ENCODE measurements around the gene GCK.

The GCK gene

DNA sequence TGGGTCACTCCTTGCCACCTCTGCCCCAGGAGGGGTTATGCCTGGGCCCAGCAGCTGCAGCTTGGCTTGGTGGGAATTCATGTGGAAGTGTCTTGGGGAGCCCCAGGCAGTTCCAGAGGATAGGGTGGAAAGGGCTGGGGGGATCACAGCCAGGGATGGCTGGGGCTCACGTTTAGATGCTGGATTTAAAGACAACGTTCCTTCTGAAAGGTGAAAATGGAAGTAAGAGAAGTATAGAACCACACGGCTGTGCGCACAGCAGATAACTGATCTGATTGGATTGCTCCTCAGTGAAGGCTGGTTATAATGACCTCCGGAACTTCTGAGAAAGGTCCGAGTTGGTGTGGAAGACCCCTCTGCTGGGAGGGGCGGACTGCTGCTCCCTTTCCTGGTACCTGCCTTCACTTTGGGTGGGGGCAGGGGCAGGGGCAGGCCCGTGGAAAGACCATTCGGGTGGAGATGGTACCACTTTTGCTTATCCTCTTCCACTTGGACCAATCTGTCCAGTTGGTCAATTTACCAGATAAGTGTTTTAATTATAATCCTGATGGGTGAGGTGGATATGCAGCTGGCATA lies 40.2 kb downstream of the GCK start:
- TF ChIP-seq, protein P1, sequence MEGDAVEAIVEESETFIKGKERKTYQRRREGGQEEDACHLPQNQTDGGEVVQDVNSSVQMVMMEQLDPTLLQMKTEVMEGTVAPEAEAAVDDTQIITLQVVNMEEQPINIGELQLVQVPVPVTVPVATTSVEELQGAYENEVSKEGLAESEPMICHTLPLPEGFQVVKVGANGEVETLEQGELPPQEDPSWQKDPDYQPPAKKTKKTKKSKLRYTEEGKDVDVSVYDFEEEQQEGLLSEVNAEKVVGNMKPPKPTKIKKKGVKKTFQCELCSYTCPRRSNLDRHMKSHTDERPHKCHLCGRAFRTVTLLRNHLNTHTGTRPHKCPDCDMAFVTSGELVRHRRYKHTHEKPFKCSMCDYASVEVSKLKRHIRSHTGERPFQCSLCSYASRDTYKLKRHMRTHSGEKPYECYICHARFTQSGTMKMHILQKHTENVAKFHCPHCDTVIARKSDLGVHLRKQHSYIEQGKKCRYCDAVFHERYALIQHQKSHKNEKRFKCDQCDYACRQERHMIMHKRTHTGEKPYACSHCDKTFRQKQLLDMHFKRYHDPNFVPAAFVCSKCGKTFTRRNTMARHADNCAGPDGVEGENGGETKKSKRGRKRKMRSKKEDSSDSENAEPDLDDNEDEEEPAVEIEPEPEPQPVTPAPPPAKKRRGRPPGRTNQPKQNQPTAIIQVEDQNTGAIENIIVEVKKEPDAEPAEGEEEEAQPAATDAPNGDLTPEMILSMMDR (IDR thresholded peaks at IDR 0.05), result no peak
- TF ChIP-seq ZFX (IDR thresholded peaks at IDR 0.05; ENCODE audit: borderline replicate concordance), result no peak
- no peak overlapping the region for H3K27ac ChIP-seq

- TF ChIP-seq, protein P1 (IDR thresholded peaks at IDR 0.05), result no peak
- TF ChIP-seq ZFX (IDR thresholded peaks at IDR 0.05; ENCODE audit: borderline replicate concordance), result no peak
- no peak overlapping the region for H3K27ac ChIP-seq
These were observed 41.1 kb downstream of the GCK start for GRCh38 chr7:44148166-44148565.

DNA sequence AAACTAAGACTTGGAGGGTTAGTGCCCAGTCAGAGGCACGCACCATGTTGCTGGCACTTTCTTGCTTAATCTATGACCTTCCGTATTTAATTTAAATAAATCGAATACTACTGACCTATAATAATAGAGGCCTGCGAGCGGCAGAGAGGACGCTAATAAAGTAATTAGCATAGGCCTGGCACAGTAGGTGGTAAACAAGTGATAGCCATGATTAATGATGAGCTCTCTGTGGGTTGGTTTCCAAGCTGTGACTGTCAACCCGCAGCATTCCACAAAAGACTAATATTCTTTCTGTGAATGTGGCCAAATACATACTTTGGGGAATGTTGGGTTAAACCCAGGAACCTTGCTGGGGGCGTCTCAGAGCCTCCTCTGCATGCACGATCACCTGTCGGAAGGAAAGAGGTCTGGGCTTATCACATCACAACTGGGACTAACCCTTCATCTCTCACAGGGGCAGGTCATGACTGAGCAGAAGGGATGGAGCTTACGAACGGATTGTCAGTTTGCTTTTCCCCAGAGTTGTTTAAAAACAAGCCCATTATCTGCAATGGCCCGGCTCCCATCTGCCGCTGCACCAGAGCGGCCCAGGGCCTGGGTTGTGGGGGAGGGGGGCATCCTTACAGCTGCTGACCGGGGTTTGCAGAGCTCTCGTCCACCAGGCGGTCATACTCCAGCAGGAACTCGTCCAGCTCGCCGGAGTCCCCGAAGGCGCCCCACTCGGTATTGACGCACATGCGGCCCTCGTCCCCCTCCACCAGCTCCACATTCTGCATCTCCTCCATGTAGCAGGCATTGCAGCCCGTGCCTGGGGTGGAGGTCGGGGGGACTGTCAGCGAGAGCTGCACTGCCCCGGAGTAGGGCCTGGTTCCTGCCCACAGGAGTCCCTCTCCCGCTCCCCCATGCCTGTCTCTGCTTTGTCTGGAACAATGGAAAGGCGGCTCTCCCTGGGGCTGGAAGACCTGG lies 41.9 kb downstream of the GCK start:
- H3K27ac ChIP-seq, result no peak overlapping the region
- TF ChIP-seq, protein P1 (IDR thresholded peaks at IDR 0.05), result no peak
- TF ChIP-seq ZFX (IDR thresholded peaks at IDR 0.05; ENCODE audit: borderline replicate concordance), result no peak

DNA sequence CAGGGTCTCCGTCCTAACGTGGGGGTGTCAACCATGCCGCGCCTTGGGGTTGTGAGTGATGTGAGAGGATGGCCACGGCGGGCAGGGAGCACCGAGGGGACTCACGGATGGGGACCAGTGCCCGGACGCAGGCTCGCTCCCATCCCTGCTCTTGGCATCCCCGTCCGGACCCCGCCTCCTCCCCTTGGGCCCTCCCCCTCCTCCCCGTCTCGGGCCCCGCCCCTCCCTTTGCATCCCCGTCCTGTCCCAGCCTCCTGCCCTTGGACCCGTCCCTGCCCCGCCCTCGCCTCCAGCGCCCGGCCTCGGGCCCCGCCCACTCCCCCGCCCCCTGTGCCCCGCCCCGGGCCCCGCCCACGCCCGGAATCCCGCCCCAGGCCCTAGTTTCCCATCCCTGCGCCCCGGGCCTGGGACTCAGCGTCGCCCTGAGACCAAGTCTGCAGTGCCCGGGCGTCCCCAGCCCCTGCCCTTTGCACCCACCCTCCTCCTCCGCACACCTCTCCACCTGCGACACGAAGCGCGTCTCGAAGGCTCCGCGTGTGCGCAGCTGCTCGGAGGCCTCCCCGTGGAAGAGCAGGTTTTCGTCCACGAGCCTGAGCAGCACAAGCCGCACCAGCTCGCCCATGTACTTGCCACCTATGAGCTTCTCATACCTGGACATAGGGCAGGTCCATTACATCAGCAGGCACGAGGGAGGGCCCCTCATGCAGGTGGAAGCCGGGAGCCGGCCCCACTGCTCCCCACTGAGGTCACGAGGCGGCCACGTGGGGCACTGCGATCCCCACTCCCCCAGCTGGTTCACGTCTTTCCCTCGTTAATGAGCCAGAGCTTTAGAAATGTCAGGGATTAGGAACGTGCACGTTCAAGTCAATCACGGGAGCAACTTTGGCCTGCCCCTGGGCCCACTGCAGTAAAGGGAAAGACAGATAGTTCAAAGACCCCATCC lies 43.0 kb downstream of the GCK start:
- H3K27ac ChIP-seq, result no peak overlapping the region
- no peak for TF ChIP-seq ZFX (IDR thresholded peaks at IDR 0.05; ENCODE audit: borderline replicate concordance)
- TF ChIP-seq, protein P1 (IDR thresholded peaks at IDR 0.05), result no peak

- H3K27ac ChIP-seq, result no peak overlapping the region
- no peak for TF ChIP-seq ZFX (IDR thresholded peaks at IDR 0.05; ENCODE audit: borderline replicate concordance)
- TF ChIP-seq, protein P1 (IDR thresholded peaks at IDR 0.05), result no peak
These were observed 43.7 kb downstream of the GCK start for GRCh38 chr7:44145479-44145968.

- no peak overlapping the region for H3K27ac ChIP-seq
- TF ChIP-seq, protein P1 (IDR thresholded peaks at IDR 0.05), result no peak
- TF ChIP-seq ZFX (IDR thresholded peaks at IDR 0.05; ENCODE audit: borderline replicate concordance), result no peak
These were observed 44.2 kb downstream of the GCK start for GRCh38 chr7:44144968-44145478.

Measured in 22Rv1 (cell line).